ENCODE data around the gene TXNDC2.
"Not testable (repeated sequence)": the region's sequence is repeated elsewhere in the genome, so short reads cannot be mapped to it uniquely, and the experiment has no call there.

The TXNDC2 gene

DNA sequence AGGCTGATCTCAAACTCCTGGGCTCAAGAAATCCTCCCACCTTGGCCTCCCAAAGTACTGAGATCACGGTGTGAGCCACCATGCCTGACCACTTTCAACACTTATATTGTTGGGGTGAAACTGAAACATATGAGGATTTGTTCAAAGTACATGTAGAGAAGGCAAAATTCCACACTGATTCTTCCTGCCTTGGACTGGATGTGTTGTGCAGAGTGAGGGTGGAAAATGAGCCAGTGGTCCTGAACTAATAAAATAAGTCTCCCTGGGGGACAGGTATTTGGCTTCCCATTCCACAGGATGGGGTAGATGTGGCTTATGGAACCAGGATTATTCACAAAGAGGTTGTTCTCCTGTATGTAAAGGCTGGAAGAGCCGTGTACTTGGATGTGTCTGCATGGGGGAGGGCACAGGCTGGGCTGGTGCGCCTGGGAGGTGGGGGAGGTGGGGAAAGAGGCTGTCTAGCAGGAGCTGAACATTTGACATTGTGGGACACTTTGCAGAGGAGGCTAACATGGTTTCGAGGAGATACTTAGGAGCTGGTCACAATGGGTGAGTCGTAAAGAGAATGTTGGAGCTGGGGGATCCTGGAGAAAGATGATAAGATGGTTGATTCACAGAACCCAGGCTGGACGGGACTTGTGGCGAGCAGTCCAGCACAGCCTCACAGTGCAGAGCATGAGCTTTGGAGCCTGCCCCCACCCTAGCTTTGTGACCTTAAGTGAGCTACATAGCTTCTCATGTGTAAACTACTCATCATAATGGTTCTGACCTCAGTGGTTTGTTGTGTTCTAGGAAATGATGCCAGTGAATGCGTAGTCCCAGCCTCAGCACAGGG, at the start of gene TXNDC2:
Gene TXNDC2 (plus strand): TSS at position 804 of the 835 bp plus-strand sequence. CDS start 708 bp downstream, outside the sequence.
- DNase-seq: no peak

DNA sequence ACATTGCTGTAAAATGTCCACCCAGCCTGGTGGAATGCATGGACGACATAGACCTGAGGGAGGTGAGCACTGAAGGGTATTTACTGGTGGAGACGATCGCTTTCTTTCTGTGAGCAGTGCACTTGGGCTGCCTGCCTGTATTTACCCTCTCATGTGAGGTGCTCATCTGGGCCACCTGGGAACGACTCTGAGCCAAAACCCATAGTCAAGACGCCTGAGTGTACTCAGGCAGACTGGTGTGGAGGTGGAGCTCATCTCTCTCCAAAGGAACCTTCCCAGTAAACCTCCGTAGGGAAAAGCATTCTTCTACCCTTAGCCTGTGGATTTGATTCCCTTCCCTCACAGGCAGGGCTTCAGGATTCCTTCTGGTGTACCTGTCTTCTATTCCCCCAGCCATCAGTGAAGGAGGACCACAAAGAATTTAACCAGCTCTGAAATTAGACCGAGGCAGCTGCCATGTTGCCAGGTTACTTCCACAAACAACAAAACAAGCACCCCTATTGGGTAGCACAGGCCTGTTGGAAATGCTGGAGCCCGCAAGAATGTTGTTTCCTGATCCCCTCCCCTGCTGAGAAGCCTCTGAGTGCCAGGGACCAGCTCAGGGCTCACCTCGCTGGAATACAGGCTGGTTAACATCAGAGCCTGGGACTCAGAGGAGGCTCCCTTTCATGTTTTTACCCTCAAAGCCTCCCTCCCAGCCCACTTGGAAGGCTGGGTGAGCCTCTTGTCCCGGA, 47.5 kb upstream of the TXNDC2 start:
- no peak for DNase-seq

DNA sequence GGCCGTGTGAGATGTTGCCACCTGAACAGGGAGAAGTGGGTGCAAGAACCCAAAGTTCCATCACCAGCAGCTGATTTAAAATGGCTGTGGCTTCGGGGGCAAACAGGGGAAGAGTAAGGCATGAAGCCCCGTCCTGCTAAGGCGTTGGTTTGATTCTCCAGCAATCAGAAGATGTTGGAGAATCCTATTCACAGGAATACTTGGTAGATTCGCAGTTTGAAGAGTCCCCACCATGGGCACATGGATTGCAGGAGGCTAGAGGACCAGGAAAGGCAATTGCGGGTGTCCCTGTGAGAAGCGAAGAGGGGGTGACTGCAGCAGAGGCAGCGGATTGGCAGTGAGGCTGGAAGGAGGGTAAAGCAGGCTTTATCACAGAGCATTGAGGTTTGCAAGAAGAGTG, 46.6 kb upstream of the TXNDC2 start:
- DNase-seq: no peak

DNA sequence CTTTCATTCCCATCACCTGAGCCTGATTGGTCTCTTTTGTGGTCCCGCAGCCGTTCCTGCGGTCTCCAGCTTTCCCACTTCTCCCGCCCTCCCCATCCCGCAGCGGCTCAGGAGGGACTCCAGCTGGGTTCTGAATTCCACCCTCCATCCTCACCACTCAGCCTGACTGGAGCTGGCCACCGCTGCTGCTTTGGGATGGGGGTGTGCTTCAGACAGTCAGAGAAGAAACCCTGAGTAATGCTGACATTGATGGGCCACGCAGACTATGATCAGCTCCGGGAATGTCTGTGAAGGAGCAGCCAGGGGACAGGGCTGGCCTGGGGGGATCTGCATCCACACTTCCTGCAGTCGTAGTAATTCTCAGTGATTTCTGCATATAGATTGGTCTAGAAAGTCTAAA, 45.9 kb upstream of the TXNDC2 start:
- DNase-seq: no peak

DNA sequence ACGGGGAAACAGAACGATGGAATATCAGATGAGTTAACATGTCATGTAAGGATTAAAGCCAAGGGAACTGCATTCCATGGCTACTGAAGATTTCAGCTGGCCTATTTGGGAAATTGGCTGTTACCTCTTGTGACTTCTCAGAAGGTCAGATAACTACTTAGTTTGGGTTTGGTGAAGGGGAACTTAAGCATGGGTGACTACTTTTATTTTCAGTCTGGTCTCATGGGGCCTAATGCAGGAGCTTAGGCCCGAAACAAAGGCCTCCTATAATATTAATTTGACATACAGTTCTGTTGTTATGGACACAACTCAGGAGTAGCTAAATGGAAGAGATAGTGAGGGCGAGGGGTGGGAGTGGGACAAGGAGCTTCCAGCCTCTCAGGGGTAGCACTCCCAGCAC, 44.0 kb upstream of the TXNDC2 start:
- DNase-seq: no peak

- no peak for DNase-seq
These were observed 43.3 kb upstream of the TXNDC2 start for GRCh38 chr18:9842448-9842847.

- no peak for DNase-seq
These were observed 40.5 kb upstream of the TXNDC2 start for GRCh38 chr18:9845256-9845655.

GRCh38 chr18:9846162-9846925, 39.4 kb upstream of the TXNDC2 start:
- no peak for DNase-seq

GRCh38 chr18:9848170-9848879, 37.4 kb upstream of the TXNDC2 start:
- no peak for DNase-seq

DNA sequence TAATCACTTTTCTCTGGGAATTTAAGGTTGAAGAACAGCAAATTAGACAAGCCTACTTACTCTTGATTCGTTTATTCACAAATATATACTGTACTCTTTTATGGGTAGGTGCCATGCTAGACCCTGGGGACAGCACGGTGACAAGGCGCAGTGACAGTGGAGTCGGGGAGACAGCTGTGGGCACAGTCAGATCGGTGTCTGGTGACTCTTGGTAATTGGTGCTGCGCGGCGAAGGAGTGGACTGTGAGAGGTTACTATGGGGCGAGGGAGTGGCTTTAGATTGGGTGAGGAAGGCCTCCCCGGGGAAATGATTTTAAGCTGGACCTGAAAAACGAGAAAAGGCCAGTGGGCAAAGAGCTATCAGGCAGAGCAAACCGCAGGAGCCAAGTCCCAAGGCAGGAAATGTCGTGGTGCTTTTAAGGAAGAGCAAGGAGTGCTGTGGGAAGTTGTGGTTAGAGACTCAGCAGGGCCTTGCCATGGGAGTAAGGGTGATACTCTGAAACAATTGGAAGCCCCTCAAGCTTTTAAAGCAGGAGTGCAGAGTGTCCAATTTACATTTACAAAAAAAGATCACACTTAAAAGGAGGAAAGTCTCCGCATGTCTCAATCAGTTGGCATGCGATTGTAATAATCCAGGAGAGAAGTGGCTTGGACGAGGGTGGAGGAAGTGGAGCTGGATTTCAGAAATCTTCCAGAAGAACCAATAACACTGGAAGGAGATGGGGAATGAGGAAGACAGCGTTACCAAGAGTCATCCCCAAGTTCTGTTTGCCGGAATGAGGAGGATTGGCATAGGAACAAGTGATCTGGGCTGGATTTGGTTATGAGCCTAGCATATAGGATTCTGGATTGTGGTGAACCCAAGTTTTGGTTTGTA, 36.1 kb upstream of the TXNDC2 start:
- no peak for DNase-seq

DNA sequence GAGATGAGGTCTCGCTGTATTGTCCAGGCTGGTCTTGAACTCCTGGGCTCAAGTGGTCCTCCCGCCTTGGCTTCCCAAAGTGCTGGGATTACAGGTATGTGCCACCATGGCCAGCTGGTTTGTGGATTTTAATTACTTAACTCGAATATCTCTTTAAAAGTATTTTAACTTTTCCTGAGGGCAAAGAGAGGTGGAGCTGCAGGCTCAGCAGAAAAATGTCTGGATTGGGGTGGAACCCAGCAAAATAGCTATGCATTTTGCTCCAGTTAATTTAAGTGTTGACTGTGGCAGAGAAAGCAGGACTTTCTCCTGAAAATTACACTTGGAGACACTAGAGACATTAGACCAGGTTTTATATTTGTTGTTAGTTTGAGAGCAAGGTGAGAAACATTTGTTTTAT, 35.5 kb upstream of the TXNDC2 start:
- no peak for DNase-seq

DNA sequence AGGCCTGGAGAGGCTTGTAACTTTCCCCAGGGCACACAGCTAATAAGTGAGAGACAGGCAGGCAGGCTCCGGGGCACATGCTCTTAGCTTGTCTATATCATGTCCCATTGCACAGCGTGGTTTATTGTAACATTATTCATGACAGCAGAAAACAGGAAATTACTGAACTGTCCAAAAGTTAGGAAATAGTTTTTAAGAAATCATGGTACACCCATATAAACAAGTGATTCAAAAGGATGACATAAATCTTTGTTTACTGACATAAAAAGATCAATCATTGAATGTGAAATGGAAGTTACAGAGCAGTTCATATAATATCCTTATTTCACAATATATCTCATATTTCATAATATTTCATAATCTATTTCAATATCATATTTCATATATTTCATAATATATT, 34.3 kb upstream of the TXNDC2 start:
- no peak for DNase-seq

GRCh38 chr18:9852266-9853081, 33.3 kb upstream of the TXNDC2 start:
- DNase-seq: no peak

DNA sequence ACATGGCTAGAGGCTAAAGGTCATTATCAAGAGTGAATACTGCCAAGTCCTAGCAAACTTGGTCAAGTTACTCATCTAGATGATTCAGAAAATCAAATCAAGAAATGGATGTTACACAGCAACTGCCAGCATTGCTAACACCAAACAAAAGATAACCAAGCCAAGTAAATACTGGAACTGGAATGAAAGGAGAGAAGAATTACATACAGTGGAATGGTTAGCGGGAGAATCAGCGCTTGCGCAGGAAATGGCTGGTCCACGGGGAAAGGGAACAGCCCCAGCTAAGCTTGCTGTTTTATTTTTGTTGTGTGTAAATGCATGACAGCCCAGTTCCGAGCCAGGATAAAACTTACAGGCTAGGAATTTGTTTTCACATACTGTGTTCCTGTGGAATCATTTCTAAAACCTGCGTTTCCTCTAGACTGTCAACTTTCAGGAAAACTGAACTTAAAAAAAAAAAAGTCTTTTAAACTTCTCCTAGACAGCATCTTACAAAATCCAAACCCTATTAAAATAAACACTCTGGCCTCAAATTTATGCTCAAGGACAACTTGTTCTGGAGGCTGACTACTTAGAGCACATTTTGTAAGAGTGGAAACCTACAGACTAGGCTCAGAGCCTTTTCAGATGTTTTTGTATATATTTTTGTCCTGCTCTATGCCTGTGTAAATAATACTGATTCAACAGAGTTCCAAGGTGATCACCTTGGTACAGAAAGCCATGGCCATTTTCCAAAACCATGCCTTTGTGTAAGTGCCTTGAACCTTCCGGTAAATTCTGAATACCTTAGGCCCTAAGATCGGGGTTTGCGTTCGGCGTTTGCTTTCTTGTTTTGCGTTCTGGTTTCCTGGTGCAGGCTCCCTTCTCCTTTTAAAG, 30.7 kb upstream of the TXNDC2 start:
- no peak for DNase-seq

DNA sequence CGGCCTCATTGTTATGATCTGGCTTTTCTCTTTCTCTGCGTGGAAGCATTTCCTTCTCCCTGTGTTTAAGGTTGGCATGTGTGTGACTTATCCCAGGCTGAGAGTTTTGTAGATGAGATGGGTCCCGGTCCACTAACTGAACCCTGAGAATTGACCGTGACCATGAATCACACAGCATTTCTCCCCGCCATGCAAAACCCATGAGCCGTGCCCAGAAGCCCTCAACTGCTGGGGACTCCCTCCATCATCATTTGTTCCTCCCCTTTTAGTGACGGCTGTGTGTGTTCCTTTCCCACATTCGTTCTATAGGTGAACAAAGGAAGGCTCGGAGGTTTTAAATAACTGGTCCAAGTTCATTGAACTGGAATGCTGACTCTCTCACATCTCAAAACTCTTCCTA, 30.1 kb upstream of the TXNDC2 start:
- no peak for DNase-seq

- no peak for DNase-seq
These were observed 29.7 kb upstream of the TXNDC2 start for GRCh38 chr18:9856092-9856491.

- DNase-seq: not testable (repeated sequence)
These were observed 28.2 kb upstream of the TXNDC2 start for GRCh38 chr18:9857479-9857998.

- DNase-seq: no peak
These were observed 27.1 kb upstream of the TXNDC2 start for GRCh38 chr18:9858642-9859041.

DNA sequence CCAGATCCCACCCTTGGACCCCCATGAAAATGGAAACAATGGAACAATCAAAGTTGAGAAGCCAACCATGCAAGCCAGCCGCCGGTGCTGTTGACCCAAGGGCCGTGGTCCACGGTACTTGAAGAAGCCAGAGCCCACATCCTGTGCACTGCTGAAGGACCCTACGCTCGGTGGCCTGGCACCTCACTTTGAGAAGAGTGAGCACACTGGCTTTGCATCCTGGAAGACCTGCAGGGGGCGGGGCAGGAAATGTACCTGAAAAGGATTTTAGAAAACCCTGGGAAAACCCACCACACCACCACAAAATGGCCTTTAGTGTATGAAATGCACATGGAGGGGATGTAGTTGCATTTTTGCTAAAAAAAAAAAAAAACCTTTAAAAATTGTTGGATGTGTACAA, 26.5 kb upstream of the TXNDC2 start:
- DNase-seq: no peak

DNA sequence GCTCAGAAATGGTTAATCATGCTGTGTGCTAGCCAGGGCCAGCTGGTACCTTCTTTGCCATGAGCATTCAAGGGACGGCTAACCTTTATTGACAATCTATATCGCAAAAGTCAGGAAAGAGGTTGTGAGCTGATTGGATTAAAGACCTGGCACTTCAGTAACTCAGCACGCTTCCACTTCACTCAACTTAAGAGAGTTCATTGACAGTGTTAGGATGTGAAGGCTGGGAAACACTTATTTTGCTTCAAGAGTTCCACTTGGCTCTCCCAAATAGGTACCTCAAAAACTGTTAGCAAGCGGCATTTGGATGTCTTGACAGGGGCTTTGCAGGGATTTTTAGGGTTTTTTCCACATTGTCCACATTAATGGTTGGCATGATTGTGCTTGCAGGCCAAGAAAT, 25.1 kb upstream of the TXNDC2 start:
- no peak for DNase-seq
